SK-N-SH treated with all-trans-retinoic acid at 6 μM for 48 hours (cell line): ENCODE data around the gene TLE7.

Source experiments
- PPARA ChIP-seq: fragments of 250-450 bp; sonication (Bioruptor Pico); IDR thresholded peaks from 2 replicates; pipeline ENCODE4 v1.5.0; 2020; ENCODE audit warnings: mild to moderate bottlenecking, borderline replicate concordance
- ZFP3 ChIP-seq: fragments of 250-450 bp; sonication (Bioruptor Pico); IDR thresholded peaks from 2 replicates; pipeline ENCODE4 v1.5.0; 2020; ENCODE audit warnings: mild to moderate bottlenecking, moderate library complexity
- TF ChIP-seq, protein P1 (sequence below): fragments of 250-450 bp; sonication (Bioruptor Pico); IDR thresholded peaks from 2 replicates; pipeline ENCODE4 v1.5.0; 2020; ENCODE audit warnings: mild to moderate bottlenecking, moderate library complexity

DNA sequence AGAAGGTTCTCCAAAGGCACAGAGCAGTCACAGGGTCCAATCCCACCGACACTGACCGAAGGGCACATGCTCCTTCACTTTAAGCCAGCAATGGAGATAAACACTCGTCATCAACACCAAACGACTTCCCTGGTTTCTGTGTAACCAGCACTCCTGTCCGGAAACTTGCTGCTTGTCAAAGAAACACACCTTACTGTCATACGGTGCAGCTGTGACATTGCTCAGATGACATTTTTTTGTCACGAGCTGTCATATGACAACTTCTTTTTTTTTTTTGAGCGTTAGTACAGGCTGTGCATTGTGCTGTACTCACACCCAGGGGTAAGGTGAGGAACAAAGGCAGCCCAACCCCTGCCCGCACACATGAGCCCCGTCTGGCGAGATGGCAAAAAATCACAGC, 39.2 kb downstream of the TLE7 start:
- TF ChIP-seq, protein P1, sequence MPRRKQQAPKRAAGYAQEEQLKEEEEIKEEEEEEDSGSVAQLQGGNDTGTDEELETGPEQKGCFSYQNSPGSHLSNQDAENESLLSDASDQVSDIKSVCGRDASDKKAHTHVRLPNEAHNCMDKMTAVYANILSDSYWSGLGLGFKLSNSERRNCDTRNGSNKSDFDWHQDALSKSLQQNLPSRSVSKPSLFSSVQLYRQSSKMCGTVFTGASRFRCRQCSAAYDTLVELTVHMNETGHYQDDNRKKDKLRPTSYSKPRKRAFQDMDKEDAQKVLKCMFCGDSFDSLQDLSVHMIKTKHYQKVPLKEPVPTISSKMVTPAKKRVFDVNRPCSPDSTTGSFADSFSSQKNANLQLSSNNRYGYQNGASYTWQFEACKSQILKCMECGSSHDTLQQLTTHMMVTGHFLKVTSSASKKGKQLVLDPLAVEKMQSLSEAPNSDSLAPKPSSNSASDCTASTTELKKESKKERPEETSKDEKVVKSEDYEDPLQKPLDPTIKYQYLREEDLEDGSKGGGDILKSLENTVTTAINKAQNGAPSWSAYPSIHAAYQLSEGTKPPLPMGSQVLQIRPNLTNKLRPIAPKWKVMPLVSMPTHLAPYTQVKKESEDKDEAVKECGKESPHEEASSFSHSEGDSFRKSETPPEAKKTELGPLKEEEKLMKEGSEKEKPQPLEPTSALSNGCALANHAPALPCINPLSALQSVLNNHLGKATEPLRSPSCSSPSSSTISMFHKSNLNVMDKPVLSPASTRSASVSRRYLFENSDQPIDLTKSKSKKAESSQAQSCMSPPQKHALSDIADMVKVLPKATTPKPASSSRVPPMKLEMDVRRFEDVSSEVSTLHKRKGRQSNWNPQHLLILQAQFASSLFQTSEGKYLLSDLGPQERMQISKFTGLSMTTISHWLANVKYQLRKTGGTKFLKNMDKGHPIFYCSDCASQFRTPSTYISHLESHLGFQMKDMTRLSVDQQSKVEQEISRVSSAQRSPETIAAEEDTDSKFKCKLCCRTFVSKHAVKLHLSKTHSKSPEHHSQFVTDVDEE: no peak
- no peak for TF ChIP-seq PPARA (CRISPR knock-in tag)
- TF ChIP-seq ZFP3 (CRISPR knock-in tag): no peak
